ENCODE measurements around the gene WDR48. TPM values are rescaled to one million over a fixed set of nuclear protein-coding genes. Genes with fewer than 3 reads are reported as not detected.

The WDR48 gene
- total RNA-seq, 1 donor from 2014 or later: 33.6 TPM

GRCh38 chr3:39062180-39062579, 10.4 kb downstream of the WDR48 start:
- no peak overlapping the region for H3K4me3 ChIP-seq
- no peak for TF ChIP-seq CTCF (IDR thresholded peaks at IDR 0.05; ENCODE audit: borderline replicate concordance)
- DNase-seq: no peak
- H3K27me3 ChIP-seq (ENCODE audit: low read depth): no peaks in the 10 kb centered on the region
- H3K36me3 ChIP-seq: peaks cover 18% of the 10 kb centered on the region
- no peaks in the 10 kb centered on the region for H3K9me3 ChIP-seq (replicated peaks)
- H3K4me1 ChIP-seq: peaks cover 6% of the 10 kb centered on the region
- intact Hi-C loops (cut with micrococcal nuclease): no loop called here
- H3K27ac ChIP-seq (replicated peaks): no peak overlapping the region

GRCh38 chr3:39063143-39063542, 11.3 kb downstream of the WDR48 start:
- H3K9me3 ChIP-seq (replicated peaks): no peaks in the 10 kb centered on the region
- no peak for DNase-seq
- no peaks in the 10 kb centered on the region for H3K27me3 ChIP-seq (ENCODE audit: low read depth)
- no peak overlapping the region for H3K4me3 ChIP-seq
- H3K4me1 ChIP-seq: peaks cover 6% of the 10 kb centered on the region
- peaks cover 27% of the 10 kb centered on the region for H3K36me3 ChIP-seq
- intact Hi-C loops (cut with micrococcal nuclease): no loop called here
- TF ChIP-seq CTCF (IDR thresholded peaks at IDR 0.05; ENCODE audit: borderline replicate concordance): no peak
- no peak overlapping the region for H3K27ac ChIP-seq (replicated peaks)

GRCh38 chr3:39064646-39065045, 12.8 kb downstream of the WDR48 start:
- H3K4me3 ChIP-seq: no peak overlapping the region
- TF ChIP-seq CTCF (IDR thresholded peaks at IDR 0.05; ENCODE audit: borderline replicate concordance): no peak
- DNase-seq: no peak
- H3K27ac ChIP-seq (replicated peaks): no peak overlapping the region
- H3K27me3 ChIP-seq (ENCODE audit: low read depth): no peaks in the 10 kb centered on the region
- peaks cover 42% of the 10 kb centered on the region for H3K36me3 ChIP-seq
- H3K9me3 ChIP-seq (replicated peaks): no peaks in the 10 kb centered on the region
- intact Hi-C loops (cut with micrococcal nuclease): no loop called here
- H3K4me1 ChIP-seq: no peaks in the 10 kb centered on the region

- no peak overlapping the region for H3K4me3 ChIP-seq
- H3K4me1 ChIP-seq: no peaks in the 10 kb centered on the region
- no peaks in the 10 kb centered on the region for H3K27me3 ChIP-seq (ENCODE audit: low read depth)
- H3K27ac ChIP-seq (replicated peaks): no peak overlapping the region
- DNase-seq: no peak
- intact Hi-C loops (cut with micrococcal nuclease): no loop called here
- TF ChIP-seq CTCF (IDR thresholded peaks at IDR 0.05; ENCODE audit: borderline replicate concordance): peak; percentile 39
- no peaks in the 10 kb centered on the region for H3K9me3 ChIP-seq (replicated peaks)
- peaks cover 47% of the 10 kb centered on the region for H3K36me3 ChIP-seq
These were observed 13.4 kb downstream of the WDR48 start for GRCh38 chr3:39065197-39065596.

GRCh38 chr3:39067286-39067685, 15.5 kb downstream of the WDR48 start:
- no peak for TF ChIP-seq CTCF (IDR thresholded peaks at IDR 0.05; ENCODE audit: borderline replicate concordance)
- Histone ChIP-seq H3K36me3 (peaks cover 65% of the 10 kb centered on the region), H3K27ac (replicated peaks) (no peak overlapping the region)

GRCh38 chr3:39068556-39068955, 16.7 kb downstream of the WDR48 start:
- no peaks in the 10 kb centered on the region for H3K4me1 ChIP-seq
- no peak overlapping the region for H3K4me3 ChIP-seq
- no peak for DNase-seq
- intact Hi-C loops (cut with micrococcal nuclease): no loop called here
- no peaks in the 10 kb centered on the region for H3K9me3 ChIP-seq (replicated peaks)
- H3K36me3 ChIP-seq: peaks cover 77% of the 10 kb centered on the region
- TF ChIP-seq CTCF (IDR thresholded peaks at IDR 0.05; ENCODE audit: borderline replicate concordance): no peak
- H3K27ac ChIP-seq (replicated peaks): no peak overlapping the region
- H3K27me3 ChIP-seq (ENCODE audit: low read depth): no peaks in the 10 kb centered on the region

More at GRCh38 chr3:39067286-39067685, 15.5 kb downstream of the WDR48 start:
- Histone ChIP-seq H3K9me3 (replicated peaks) (no peaks in the 10 kb centered on the region), H3K27me3 (ENCODE audit: low read depth) (no peaks in the 10 kb centered on the region), H3K4me3 (no peak overlapping the region), H3K4me1 (no peaks in the 10 kb centered on the region)
- intact Hi-C loops (cut with micrococcal nuclease): no loop called here
- no peak for DNase-seq
